HG03066 (cell line): ENCODE data around the gene CDKL1.

Source experiments
- ATAC-seq: cut with Tn5 transposase; IDR thresholded peaks from one replicate; pipeline ENCODE4 v1.9.1; 2021; ENCODE audit warnings: low read depth; ENCODE audit not compliant: unreplicated experiment

CDKL1 gene

GRCh38 chr14:50396631-50397389, at the start of gene CDKL1:
CDKL1 (minus strand) TSS chr14:50396881; CDS start chr14:50395868, 1,013 bp downstream.
- ATAC-seq = peak; percentile 47

GRCh38 chr14:50434528-50434927, 37.8 kb upstream of the CDKL1 start:
- ATAC-seq = no peak

GRCh38 chr14:50432131-50432530, 35.5 kb upstream of the CDKL1 start:
- no peak for ATAC-seq

GRCh38 chr14:50425816-50426215, 29.1 kb upstream of the CDKL1 start:
- no peak for ATAC-seq

GRCh38 chr14:50425105-50425504, 28.4 kb upstream of the CDKL1 start:
- ATAC-seq = no peak

- no peak for ATAC-seq
Measured at GRCh38 chr14:50423529-50423928, 26.8 kb upstream of the CDKL1 start.

GRCh38 chr14:50421499-50421898, 24.8 kb upstream of the CDKL1 start:
- no peak for ATAC-seq

- ATAC-seq = no peak
Measured at GRCh38 chr14:50417853-50418252, 21.2 kb upstream of the CDKL1 start.

GRCh38 chr14:50410921-50411320, 14.2 kb upstream of the CDKL1 start:
- ATAC-seq = no peak

GRCh38 chr14:50410071-50410470, 13.4 kb upstream of the CDKL1 start:
- no peak for ATAC-seq

- ATAC-seq = no peak
Measured at GRCh38 chr14:50407111-50407812, 10.6 kb upstream of the CDKL1 start.

- ATAC-seq = no peak
Measured at GRCh38 chr14:50403419-50403818, 6.7 kb upstream of the CDKL1 start.

- no peak for ATAC-seq
Measured at GRCh38 chr14:50402965-50403364, 6.3 kb upstream of the CDKL1 start.

GRCh38 chr14:50400461-50400860, 3.8 kb upstream of the CDKL1 start:
- ATAC-seq = no peak

- no peak for ATAC-seq
Measured at GRCh38 chr14:50399251-50400032, 2.8 kb upstream of the CDKL1 start.

GRCh38 chr14:50398189-50398580, 1.5 kb upstream of the CDKL1 start:
- ATAC-seq = no peak

- no peak for ATAC-seq
Measured at GRCh38 chr14:50397390-50398188, 908 bp upstream of the CDKL1 start.

GRCh38 chr14:50395448-50395847, 1.2 kb downstream of the CDKL1 start:
- no peak for ATAC-seq

- no peak for ATAC-seq
Measured at GRCh38 chr14:50394713-50395112, 2.0 kb downstream of the CDKL1 start.

- ATAC-seq = no peak
Measured at GRCh38 chr14:50389668-50390441, 6.8 kb downstream of the CDKL1 start.
